Duodenal mucosa (tissue), 2 donors: ENCODE measurements around the gene DIDO1.

Experiments
- H3K27ac ChIP-seq: one replicate; pipeline ENCODE4 v1.7.0; 2013; ENCODE audit warnings: low read depth, low read length
- H3K27me3 ChIP-seq, 2 donors: one replicate each; pipeline ENCODE4 v1.7.0; 2013; ENCODE audit warnings: low read length in 2 of 2, control low read depth in 1 of 2; ENCODE audit not compliant: insufficient read depth in 2 of 2, control insufficient read depth in 1 of 2
- H3K36me3 ChIP-seq, 2 donors: one replicate each; pipeline ENCODE4 v1.7.0; 2013; ENCODE audit warnings: low read length in 2 of 2, control low read depth in 1 of 2; ENCODE audit not compliant: insufficient read depth in 2 of 2, control insufficient read depth in 1 of 2
- H3K4me1 ChIP-seq, 2 donors: one replicate each; pipeline ENCODE4 v1.7.0; 2013; ENCODE audit warnings: low read length in 2 of 2, control low read depth in 1 of 2; ENCODE audit not compliant: insufficient read depth in 2 of 2, control insufficient read depth in 1 of 2
- H3K4me3 ChIP-seq, 2 donors: one replicate each; pipeline ENCODE4 v1.7.0; 2013; ENCODE audit warnings: low read length in 2 of 2, low read depth in 1 of 2
- H3K9ac ChIP-seq, 2 donors: one replicate each; pipeline ENCODE4 v1.7.0; 2013; ENCODE audit warnings: low read length in 2 of 2, low read depth in 1 of 2
- H3K9me3 ChIP-seq, 2 donors: one replicate each; pipeline ENCODE4 v1.7.0; 2013; ENCODE audit warnings: low read length in 2 of 2, control low read depth in 1 of 2; ENCODE audit not compliant: control insufficient read depth in 1 of 2

The DIDO1 gene

GRCh38 chr20:62872184-62872847 lies 54.0 kb downstream of the DIDO1 start:
- Histone ChIP-seq H3K4me3 (no peak overlapping the region), H3K9ac (no peak overlapping the region), H3K36me3 (no peaks in the 10 kb centered on the region), H3K27me3 (no peaks in the 10 kb centered on the region), H3K4me1 (peaks cover 10 to 14% of the 10 kb centered on the region in 2 donors), H3K27ac (no peak overlapping the region), H3K9me3 (no peaks in the 10 kb centered on the region)

GRCh38 chr20:62864207-62864606 lies 62.1 kb downstream of the DIDO1 start:
- Histone ChIP-seq H3K4me3 (no peak overlapping the region), H3K27ac (no peak overlapping the region), H3K27me3 (peaks cover 0 to 6% of the 10 kb centered on the region in 2 donors), H3K36me3 (no peaks in the 10 kb centered on the region), H3K4me1 (peaks cover 7 to 10% of the 10 kb centered on the region in 2 donors), H3K9ac (no peak overlapping the region), H3K9me3 (no peaks in the 10 kb centered on the region)

- H3K9ac ChIP-seq = no peak within 1 kb of the TSS
- peaks cover 0 to 6% of the 10 kb centered on the region in 2 donors for H3K27me3 ChIP-seq
- peak within 1 kb of the TSS; percentile 40 to 63 for H3K4me3 ChIP-seq
- H3K27ac ChIP-seq = peak within 1 kb of the TSS; percentile 42
- no peaks in the 10 kb centered on the region for H3K9me3 ChIP-seq
- H3K4me1 ChIP-seq = peaks cover 7 to 10% of the 10 kb centered on the region in 2 donors
- peaks cover 0 to 2% of the 10 kb centered on the region in 2 donors for H3K36me3 ChIP-seq
These were observed 64.5 kb downstream of the DIDO1 start, which contains the start of gene TCFL5 for GRCh38 chr20:62861726-62862336. Gene TCFL5, minus strand, starts transcription at chr20:62861822. Its CDS starts 152 bp downstream, at chr20:62861670.

GRCh38 chr20:62860924-62861691 lies 65.2 kb downstream of the DIDO1 start:
- Histone ChIP-seq H3K4me3 (peak overlapping the region in 1 of 2 donors; percentile 63), H3K9ac (no peak overlapping the region), H3K9me3 (no peaks in the 10 kb centered on the region), H3K27me3 (peaks cover 0 to 6% of the 10 kb centered on the region in 2 donors), H3K36me3 (peaks cover 0 to 4% of the 10 kb centered on the region in 2 donors), H3K4me1 (peaks cover 7 to 10% of the 10 kb centered on the region in 2 donors), H3K27ac (no peak overlapping the region)

GRCh38 chr20:62860391-62860923 lies 65.8 kb downstream of the DIDO1 start:
- H3K27ac ChIP-seq = no peak overlapping the region
- no peaks in the 10 kb centered on the region for H3K9me3 ChIP-seq
- H3K4me3 ChIP-seq = peak overlapping the region; percentile 40 to 43
- H3K9ac ChIP-seq = peak overlapping the region in 1 of 2 donors; percentile 15
- peaks cover 0 to 6% of the 10 kb centered on the region in 2 donors for H3K27me3 ChIP-seq
- peaks cover 7 to 10% of the 10 kb centered on the region in 2 donors for H3K4me1 ChIP-seq
- peaks cover 0 to 4% of the 10 kb centered on the region in 2 donors for H3K36me3 ChIP-seq

- peaks cover 0 to 6% of the 10 kb centered on the region in 2 donors for H3K27me3 ChIP-seq
- H3K9ac ChIP-seq = peak overlapping the region in 1 of 2 donors; percentile 15
- H3K4me1 ChIP-seq = peaks cover 7 to 10% of the 10 kb centered on the region in 2 donors
- no peaks in the 10 kb centered on the region for H3K9me3 ChIP-seq
- H3K27ac ChIP-seq = no peak overlapping the region
- peaks cover 0 to 4% of the 10 kb centered on the region in 2 donors for H3K36me3 ChIP-seq
- peak overlapping the region in 1 of 2 donors; percentile 43 for H3K4me3 ChIP-seq
These were observed 66.6 kb downstream of the DIDO1 start for GRCh38 chr20:62859721-62860120.

GRCh38 chr20:62858058-62858830 lies 68.1 kb downstream of the DIDO1 start:
- Histone ChIP-seq H3K9ac (no peak overlapping the region), H3K4me3 (no peak overlapping the region), H3K36me3 (peaks cover 0 to 4% of the 10 kb centered on the region in 2 donors), H3K27ac (no peak overlapping the region), H3K9me3 (no peaks in the 10 kb centered on the region), H3K27me3 (peaks cover 0 to 6% of the 10 kb centered on the region in 2 donors), H3K4me1 (peaks cover 7 to 10% of the 10 kb centered on the region in 2 donors)

GRCh38 chr20:62856931-62857619 lies 69.2 kb downstream of the DIDO1 start:
- peaks cover 7 to 10% of the 10 kb centered on the region in 2 donors for H3K4me1 ChIP-seq
- H3K27ac ChIP-seq = no peak overlapping the region
- peaks cover 3 to 9% of the 10 kb centered on the region in 2 donors for H3K36me3 ChIP-seq
- no peak overlapping the region for H3K4me3 ChIP-seq
- no peaks in the 10 kb centered on the region for H3K9me3 ChIP-seq
- H3K9ac ChIP-seq = no peak overlapping the region
- peaks cover 0 to 6% of the 10 kb centered on the region in 2 donors for H3K27me3 ChIP-seq

- H3K27me3 ChIP-seq = peaks cover 0 to 1% of the 10 kb centered on the region in 2 donors
- no peaks in the 10 kb centered on the region for H3K9me3 ChIP-seq
- peaks cover 3 to 9% of the 10 kb centered on the region in 2 donors for H3K36me3 ChIP-seq
- no peak overlapping the region for H3K9ac ChIP-seq
- no peak overlapping the region for H3K27ac ChIP-seq
- no peak overlapping the region for H3K4me3 ChIP-seq
- peaks cover 2 to 4% of the 10 kb centered on the region in 2 donors for H3K4me1 ChIP-seq
These were observed 71.2 kb downstream of the DIDO1 start for GRCh38 chr20:62855120-62855519.
